Measurements from ENCODE around the gene DUSP6. TPM values are rescaled to one million over a fixed set of nuclear protein-coding genes. Genes with fewer than 3 reads are reported as not detected.

The DUSP6 gene
- total and polyA plus RNA-seq, 2 of the 8 experiments (the other 6 are each of a cell fraction or from before 2014, with no cell fraction given), result 99.3 to 179 TPM

Small RNA genes within 50 kb of the gene (small RNA-seq; reads per million reads assigned to genes)
- gene MRPS6P4 (ENCODE audit: insufficient read depth), result not detected

Other genes starting within 250 kb of the DUSP6 start
- gene GALNT4, start 172.3 kb upstream of the DUSP6 start, total RNA-seq (2021; fragmentation: NEBNext Ultra II Directional; extraction: Animal tissue kit (Norgen Biotek cat#: 25700)), result 3.3 and 3.6 TPM in 2 replicates
- 0.31 and 0.45 TPM in 2 replicates for gene GALNT4, start 172.3 kb upstream of the DUSP6 start, polyA plus RNA-seq (2011; rRNA removed)
- gene POC1B, start 173.5 kb upstream of the DUSP6 start, total RNA-seq (2021; fragmentation: NEBNext Ultra II Directional; extraction: Animal tissue kit (Norgen Biotek cat#: 25700)), result 13.3 and 16.3 TPM in 2 replicates
- gene POC1B, start 173.5 kb upstream of the DUSP6 start, polyA plus RNA-seq (2011; rRNA removed), result 5.0 and 7.5 TPM in 2 replicates